PFSK-1 (cell line): Measurements from ENCODE around the gene SUDS3. TPM values are rescaled to one million over a fixed set of nuclear protein-coding genes. Genes with fewer than 3 reads are reported as not detected.

Experiments
- FOXP2 ChIP-seq: optimal IDR thresholded peaks from 2 replicates; pipeline ENCODE3; 2011; ENCODE audit warnings: borderline replicate concordance, control low read depth, inconsistent platforms; ENCODE audit not compliant: insufficient read depth; ENCODE audit errors: extremely low read length, extremely low read depth
- POLR2AphosphoS5 ChIP-seq: IDR thresholded peaks from 2 replicates; pipeline ENCODE4 v1.6.1; 2012; ENCODE audit warnings: low read depth, mild to moderate bottlenecking, control low read depth, low read length, moderate library complexity
- REST ChIP-seq, 2 experiments: IDR thresholded peaks; 2 replicates each; pipeline versions ENCODE4 v1.6.1 to v1.8.0; 2011 to 2012; ENCODE audit warnings: low read depth in 2 of 2, low read length in 2 of 2, control low read depth in 1 of 2, inconsistent platforms in 1 of 2, mild to moderate bottlenecking in 1 of 2, moderate library complexity in 1 of 2; ENCODE audit not compliant: insufficient read depth in 1 of 2
- SIN3A ChIP-seq: IDR thresholded peaks from 2 replicates; pipeline ENCODE4 v1.6.1; 2012; ENCODE audit warnings: mild to moderate bottlenecking, low read length, moderate library complexity, borderline replicate concordance; ENCODE audit not compliant: insufficient read depth
- TAF1 ChIP-seq: IDR thresholded peaks from 2 replicates; pipeline ENCODE4 v1.6.1; 2012; ENCODE audit warnings: low read length, control low read depth, borderline replicate concordance; ENCODE audit not compliant: insufficient read depth
- polyA plus RNA-seq: library from polyadenylated mRNA; unstranded; fragments of >200 nt; gene quantifications from one replicate; pipeline ENCODE4 v1.2.1, GENCODE V29; 2012; ENCODE audit warnings: low read depth, missing spikeins; ENCODE audit not compliant: insufficient read length

The SUDS3 gene
- 9.6 TPM for polyA plus RNA-seq

- TF ChIP-seq TAF1 (0 out of 2 replicates have a peak, but pooled peaks have one; percentile 43), REST (IDR thresholded peaks at IDR 0.05; ENCODE audit: insufficient read depth in 1 of 2, low read depth in 2 of 2, low read length in 2 of 2) (no peak), SIN3A (0 out of 2 replicates have a peak, but pooled peaks have one; percentile 11), POLR2AphosphoS5 (0 out of 2 replicates have a peak, but pooled peaks have one; percentile 37), FOXP2 (peak; percentile 60)
Observed at GRCh38 chr12:118376089-118377020, at the start of gene SUDS3. Gene SUDS3, plus strand, starts transcription at chr12:118376555. Its CDS starts 137 bp downstream, at chr12:118376692.

GRCh38 chr12:118326991-118327390 lies 49.4 kb upstream of the SUDS3 start:
- TF ChIP-seq POLR2AphosphoS5 = no peak
- no peak for TF ChIP-seq SIN3A
- no peak for TF ChIP-seq TAF1
- no peak for TF ChIP-seq REST (IDR thresholded peaks at IDR 0.05; ENCODE audit: insufficient read depth in 1 of 2, low read depth in 2 of 2, low read length in 2 of 2)
- TF ChIP-seq FOXP2 = no peak

GRCh38 chr12:118327391-118327790 lies 49.0 kb upstream of the SUDS3 start:
- no peak for TF ChIP-seq POLR2AphosphoS5
- TF ChIP-seq TAF1 = no peak
- TF ChIP-seq FOXP2 = no peak
- no peak for TF ChIP-seq SIN3A
- no peak for TF ChIP-seq REST (IDR thresholded peaks at IDR 0.05; ENCODE audit: insufficient read depth in 1 of 2, low read depth in 2 of 2, low read length in 2 of 2)

GRCh38 chr12:118328486-118329330 lies 47.6 kb upstream of the SUDS3 start:
- TF ChIP-seq POLR2AphosphoS5 (no peak), TAF1 (no peak), SIN3A (no peak), FOXP2 (no peak), REST (IDR thresholded peaks at IDR 0.05; ENCODE audit: insufficient read depth in 1 of 2, low read depth in 2 of 2, low read length in 2 of 2) (no peak)
